ENCODE results near the gene SNRPA. TPM values are rescaled to one million over a fixed set of nuclear protein-coding genes. Genes with fewer than 3 reads are reported as not detected.

SNRPA gene
- total and polyA plus RNA-seq, 2 of the 4 experiments (the other 2 are of a cell fraction), result 30.3 to 81.3 TPM

GRCh38 chr19:40743926-40744325 is 7.1 kb upstream of the SNRPA start:
- Histone ChIP-seq H3K4me3 (ENCODE audit: insufficient read depth, low read depth, low read length) (no peak overlapping the region), H2AFZ (replicated peaks; ENCODE audit: low read length, poor library complexity) (no peak overlapping the region), H2AK9ac (replicated peaks; ENCODE audit: low read depth, low read length, poor library complexity) (no peak overlapping the region), H2AK5ac (ENCODE audit: low read depth, low read length) (no peak overlapping the region), H2BK5ac (ENCODE audit: low read depth, low read length, poor library complexity, severe bottlenecking) (no peak overlapping the region), H3K4ac (ENCODE audit: low read depth, low read length) (peak overlapping the region; percentile 93; the same call in 1 of the 2 replicates), H4K91ac (ENCODE audit: insufficient read depth, low read depth, low read length) (no peak overlapping the region), H3K14ac (replicated peaks; ENCODE audit: low read depth, low read length) (no peak overlapping the region), H3K9me3 (ENCODE audit: control insufficient read depth, insufficient read depth, low read length) (no peaks in the 10 kb centered on the region), H3K36me3 (ENCODE audit: control insufficient read depth, insufficient read depth, low read length) (peaks cover 8% of the 10 kb centered on the region), H3K9ac (ENCODE audit: low read depth, low read length) (no peak overlapping the region), H2BK20ac (ENCODE audit: low read depth, low read length) (no peak overlapping the region), H3K79me1 (ENCODE audit: low read depth in 1 of 2, low read length in 2 of 2) (0 out of 4 replicates have a peak, but pooled peaks cover 0 to 8% of the 10 kb centered on the region in 2 experiments), H3K18ac (ENCODE audit: low read depth, low read length) (no peak overlapping the region), H3K4me2 (ENCODE audit: low read depth, low read length) (no peak overlapping the region), H4K8ac (ENCODE audit: low read depth in 2 of 2, low read length in 2 of 2) (no peak overlapping the region), H3K4me1 (ENCODE audit: control insufficient read depth, insufficient read depth, low read length) (peaks cover 10% of the 10 kb centered on the region), H2BK120ac (ENCODE audit: low read depth, low read length) (no peak overlapping the region), H4K5ac (ENCODE audit: low read depth, low read length) (no peak overlapping the region), H3K23ac (ENCODE audit: low read depth, low read length) (no peak overlapping the region), H4K20me1 (ENCODE audit: insufficient read depth, low read length) (no peaks in the 10 kb centered on the region), H3K27me3 (ENCODE audit: control insufficient read depth, insufficient read depth, low read length) (no peaks in the 10 kb centered on the region), H3K56ac (ENCODE audit: extremely low read depth, insufficient read depth, low read length) (no peak overlapping the region), H2BK15ac (ENCODE audit: low read depth, low read length) (no peak overlapping the region), H3K27ac (ENCODE audit: insufficient read depth, low read length) (no peak overlapping the region), H3K9me1 (ENCODE audit: insufficient read depth, low read length) (peaks cover 7% of the 10 kb centered on the region; the same call in 1 of the 2 replicates)
- in situ Hi-C loops (cut with MboI; ENCODE audit: low sequenced_read_pairs), result no loop called here
- WGBS, 2 experiments (ENCODE audit: extremely low coverage in 2 of 2, insufficient read length in 1 of 2), result 93% methylated on average over 3 of the region's 10 CpGs; no CpG with 5 or more reads in 1 of the 2 experiments
- BruUV-seq (replicated peaks), result no TSS peak
- TF ChIP-seq MXI1 (IDR thresholded peaks at IDR 0.05; ENCODE audit: borderline replicate concordance, low read depth, low read length) (no peak), CTCF (conservative IDR thresholded peaks at IDR 0.05; ENCODE audit: low read depth, low read length) (no peak), CHD1 (IDR thresholded peaks at IDR 0.05; ENCODE audit: low read depth, low read length) (no peak), MAFK (IDR thresholded peaks at IDR 0.05; ENCODE audit: low read depth, low read length) (no peak), CEBPB (IDR thresholded peaks at IDR 0.05; ENCODE audit: low read depth, low read length) (no peak)
- CTCF ChIA-PET, result interaction anchor here (1.3 kb wide), 2 partner anchors 13 to 63 kb away, joined by 3 read pairs; no protein-coding TSS in a partner anchor
- POLR2A ChIA-PET (ENCODE audit: unreplicated experiment), result no interaction called here
- dilution Hi-C loops (cut with HindIII; ENCODE audit: low sequenced_read_pairs, unreplicated experiment), result no loop called here
- DNase-seq, result no peak
- no peak for ATAC-seq (ENCODE audit: low read depth)
- intact Hi-C loops (cut with micrococcal nuclease), result no loop called here
